Left colon (tissue), 2 donors: ENCODE results near the gene XAGE3. TPM values are rescaled to one million over a fixed set of nuclear protein-coding genes. Genes with fewer than 3 reads are reported as not detected.
"Not testable (repeated sequence)": the region's sequence is repeated elsewhere in the genome, so short reads cannot be mapped to it uniquely, and the experiment has no call there.

Source experiments
- ATAC-seq: fragments of 200-7000 bp; cut with Tn5 transposase; one replicate; pipeline ENCODE4 v1.9.1; 2020; ENCODE audit warnings: mild to moderate bottlenecking, moderate library complexity
- DNase-seq, 2 donors: peaks; one replicate each; pipeline ENCODE4 v3.0.0-alpha.2; 2020
- intact Hi-C, 2 donors: fragments of 100-400 bp; cut with DNase I in 1 of 2; cut with micrococcal nuclease in 1 of 2; formaldehyde crosslinking; loops; one replicate each; pipeline versions ENCODE4 v1.11.2 to v1.14.0; 2022; cut with DNase I, micrococcal nuclease
- total RNA-seq, 2 donors: library from RNA; stranded (reverse); fragmentation: NEBNext Ultra II Directional; extraction: Animal tissue kit (Norgen Biotek cat#: 25700); gene quantifications; one replicate each; pipeline ENCODE4 v1.2.1, GENCODE V29; 2021
- donor health status: DM: no; HTN: no; CAD: no.
- donor health status: DM: yes; HTN: yes; CAD: no.

The XAGE3 gene
- total RNA-seq, 2 donors from 2014 or later = not detected

GRCh38 chrX:52856991-52857525, 10.8 kb downstream of the XAGE3 start:
- DNase-seq, intact Hi-C loops, ATAC-seq: not testable (repeated sequence)

- intact Hi-C loops = no loop called here
- no peak for ATAC-seq
Measured at GRCh38 chrX:52852110-52852860, 15.6 kb downstream of the XAGE3 start.

GRCh38 chrX:52843619-52844018, 24.3 kb downstream of the XAGE3 start:
- intact Hi-C loops, DNase-seq, ATAC-seq: not testable (repeated sequence)

More at GRCh38 chrX:52852110-52852860, 15.6 kb downstream of the XAGE3 start:
- no peak for DNase-seq

GRCh38 chrX:52839137-52839536, 28.7 kb downstream of the XAGE3 start:
- DNase-seq (no peak), ATAC-seq (no peak)
- intact Hi-C loops = no loop called here

GRCh38 chrX:52830551-52830950, 37.3 kb downstream of the XAGE3 start:
- ATAC-seq = no peak
- intact Hi-C loops = no loop called here
- DNase-seq = no peak

GRCh38 chrX:52824608-52825007, 43.3 kb downstream of the XAGE3 start:
- ATAC-seq (no peak), DNase-seq (no peak)
- intact Hi-C loops = no loop called here

GRCh38 chrX:52821079-52821760, 46.7 kb downstream of the XAGE3 start:
- ATAC-seq (no peak), DNase-seq (no peak)
- intact Hi-C loops = no loop called here

GRCh38 chrX:52819788-52820187, 48.1 kb downstream of the XAGE3 start:
- no peak for ATAC-seq

More at GRCh38 chrX:52819788-52820187, 48.1 kb downstream of the XAGE3 start:
- no peak for DNase-seq
- intact Hi-C loops = no loop called here

Other genes starting within 250 kb of the XAGE3 start
- gene SSX7, start 213.2 kb downstream of the XAGE3 start, total RNA-seq = not detected
- not detected for gene SSX2, start 160.9 kb downstream of the XAGE3 start, total RNA-seq
- not detected for gene SSX2B, start 116.8 kb downstream of the XAGE3 start, total RNA-seq
- not detected for gene SPANXN5, start 70.7 kb downstream of the XAGE3 start, total RNA-seq
- not detected for gene XAGE5, start 56.8 kb downstream of the XAGE3 start, total RNA-seq
- gene FAM156B, start 29.2 kb upstream of the XAGE3 start, total RNA-seq = 10 to 100 TPM; 10.6 to 12.6 TPM
- gene FAM156A, start 90.4 kb upstream of the XAGE3 start, total RNA-seq = 10 to 100 TPM; 15.8 to 16.7 TPM
- gene GPR173, start 180.7 kb upstream of the XAGE3 start, total RNA-seq = under 1 TPM; 0.55 to 0.67 TPM
- gene TSPYL2, start 214.3 kb upstream of the XAGE3 start, total RNA-seq = 1 to 10 TPM; 6.1 to 9.2 TPM
- 10 to 100 TPM in 1 of 2 donors, 1 to 10 TPM in 1; 8.9 to 12.2 TPM for gene KANTR, start 226.1 kb upstream of the XAGE3 start, total RNA-seq